H1 (cell line): ENCODE measurements around the gene SMAP1. TPM values are rescaled to one million over a fixed set of nuclear protein-coding genes. Genes with fewer than 3 reads are reported as not detected.
A peak's percentile ranks its signal among the peaks of the same experiment; 100 is the strongest.

Experiments
- CTCF ChIA-PET: fragments of 300-600 bp; sonication (Branson Sonifier 250); formaldehyde crosslinking; loops from one replicate; lab custom pipeline; 2021; ENCODE audit not compliant: partially characterized antibody; lab: Charles Lee
- POLR2A ChIA-PET: fragments of 300-600 bp; sonication (Branson Sonifier 250); formaldehyde crosslinking; loops from one replicate; lab custom pipeline; 2021; ENCODE audit warnings: inconsistent platforms; ENCODE audit not compliant: partially characterized antibody; lab: Charles Lee
- DNase-seq, 2 experiments: peaks; one replicate each; pipeline versions ENCODE4 v3.0.0 to v3.0.0-alpha.2; 2010 to 2022; ENCODE audit warnings: low spot score in 2 of 2, low read depth in 1 of 2, mixed read lengths in 1 of 2
- FAIRE-seq: peaks from 2 replicates; lab custom pipeline; 2011; peaks lifted over from hg19 to GRCh38; lab: Jason Lieb, UNC
- H2AFZ ChIP-seq: 2 replicates; pipeline ENCODE4 v1.8.1; 2012; ENCODE audit warnings: low read length, inconsistent platforms
- H2AK5ac ChIP-seq: 2 replicates; pipeline ENCODE4 v1.6.1; 2013; ENCODE audit warnings: low read depth, low read length
- H2BK120ac ChIP-seq: replicated peaks from 2 replicates; pipeline ENCODE3; 2013; ENCODE audit warnings: low read depth, low read length, inconsistent platforms
- H2BK12ac ChIP-seq: 2 replicates; pipeline ENCODE4 v1.6.1; 2013; ENCODE audit warnings: low read depth, low read length
- H2BK15ac ChIP-seq: 2 replicates; pipeline ENCODE4 v1.6.1; 2013; ENCODE audit warnings: low read length
- H2BK20ac ChIP-seq: 2 replicates; pipeline ENCODE4 v1.6.1; 2013; ENCODE audit warnings: low read length
- H2BK5ac ChIP-seq: 2 replicates; pipeline ENCODE4 v1.6.1; 2013; ENCODE audit warnings: low read depth, low read length
- H3K14ac ChIP-seq: 2 replicates; pipeline ENCODE4 v1.6.1; 2013; ENCODE audit warnings: inconsistent platforms; ENCODE audit not compliant: insufficient read length
- H3K18ac ChIP-seq: 2 replicates; pipeline ENCODE4 v1.6.1; 2013; ENCODE audit warnings: low read length; ENCODE audit errors: extremely low read depth
- H3K23ac ChIP-seq: 2 replicates; pipeline ENCODE4 v1.6.1; 2013; ENCODE audit warnings: inconsistent platforms; ENCODE audit not compliant: insufficient read length
- H3K23me2 ChIP-seq: 2 replicates; pipeline ENCODE4 v1.6.1; 2013; ENCODE audit warnings: low read depth, low read length
- H3K27ac ChIP-seq: 2 replicates; pipeline ENCODE4 v1.6.1; 2011; ENCODE audit warnings: low read depth, low read length, inconsistent platforms
- H3K27me3 ChIP-seq, 4 experiments: replicated peaks in 1 of 4; 1 replicate in 1 of 4; 2 replicates in 3 of 4; pipeline versions ENCODE4 v1.6.1 to v1.8.1; 2011 to 2013; ENCODE audit warnings: low read length in 3 of 4, mild to moderate bottlenecking in 3 of 4, inconsistent platforms in 2 of 4, mixed read lengths in 2 of 4, moderate library complexity in 1 of 4; ENCODE audit not compliant: control insufficient read depth in 3 of 4, insufficient read depth in 3 of 4; ENCODE audit errors: extremely low read depth in 1 of 4
- H3K36me3 ChIP-seq, 4 experiments: 2 replicates each; pipeline versions ENCODE4 v1.6.1 to v1.8.1; 2011 to 2013; ENCODE audit warnings: mild to moderate bottlenecking in 4 of 4, low read length in 3 of 4, moderate library complexity in 2 of 4, control low read depth in 1 of 4, inconsistent platforms in 1 of 4; ENCODE audit not compliant: insufficient read depth in 4 of 4, control insufficient read depth in 2 of 4
- H3K4ac ChIP-seq: replicated peaks from 2 replicates; pipeline ENCODE3; 2013; ENCODE audit warnings: low read length, low read depth, mixed read lengths, inconsistent platforms; ENCODE audit not compliant: insufficient read length
- H3K4me1 ChIP-seq, 4 experiments: replicated peaks in 1 of 4; 1 replicate in 1 of 4; 2 replicates in 3 of 4; pipeline versions ENCODE4 v1.6.1 to v1.8.1; 2011 to 2013; ENCODE audit warnings: low read length in 3 of 4, inconsistent platforms in 2 of 4, mixed read lengths in 1 of 4; ENCODE audit not compliant: insufficient read depth in 4 of 4, control insufficient read depth in 3 of 4
- H3K4me2 ChIP-seq, 2 experiments: 2 replicates each; pipeline versions ENCODE4 v1.6.1 to v1.8.1; 2011 to 2013; ENCODE audit warnings: low read depth in 2 of 2, low read length in 2 of 2, control low read depth in 1 of 2, inconsistent platforms in 1 of 2, mild to moderate bottlenecking in 1 of 2; ENCODE audit not compliant: insufficient read depth in 1 of 2
- H3K4me3 ChIP-seq, 4 experiments: fragments of 200-600, 300-600 bp in 1 of 4; sonication (generic), shearing (Covaris generic), sonication (Bioruptor Twin) in 1 of 4; 2 replicates each; pipeline versions ENCODE4 v1.5.1 to v1.8.1; 2011 to 2016; ENCODE audit warnings: low read length in 4 of 4, low read depth in 3 of 4, control low read depth in 2 of 4, inconsistent platforms in 2 of 4, mild to moderate bottlenecking in 2 of 4, mixed read lengths in 1 of 4, moderate library complexity in 1 of 4; ENCODE audit not compliant: insufficient read depth in 2 of 4; ENCODE audit errors: extremely low read depth in 1 of 4
- H3K56ac ChIP-seq: replicated peaks from 2 replicates; pipeline ENCODE3; 2013; ENCODE audit warnings: low read depth, mild to moderate bottlenecking, mixed read lengths, low read length, inconsistent platforms; ENCODE audit not compliant: insufficient read length
- H3K79me1 ChIP-seq: 2 replicates; pipeline ENCODE4 v1.6.1; 2013; ENCODE audit warnings: low read depth, low read length, control low read depth
- H3K79me2 ChIP-seq, 2 experiments: 2 replicates each; pipeline versions ENCODE4 v1.6.1 to v1.8.1; 2012 to 2013; ENCODE audit warnings: low read length in 2 of 2, mild to moderate bottlenecking in 2 of 2, inconsistent platforms in 1 of 2; ENCODE audit not compliant: insufficient read depth in 2 of 2, control insufficient read depth in 1 of 2
- H3K9ac ChIP-seq, 4 experiments: replicated peaks in 1 of 4; 1 replicate in 1 of 4; 2 replicates in 3 of 4; pipeline versions ENCODE4 v1.6.1 to v1.8.1; 2011 to 2013; ENCODE audit warnings: low read depth in 3 of 4, low read length in 3 of 4, control low read depth in 2 of 4, mild to moderate bottlenecking in 2 of 4, moderate library complexity in 2 of 4, inconsistent platforms in 1 of 4; ENCODE audit errors: extremely low read depth in 1 of 4
- H3K9me3 ChIP-seq, 2 experiments: 2 replicates each; pipeline versions ENCODE4 v1.6.1 to v1.8.1; 2012 to 2013; ENCODE audit warnings: mild to moderate bottlenecking in 2 of 2, moderate library complexity in 2 of 2, control low read depth in 1 of 2, inconsistent platforms in 1 of 2, low read depth in 1 of 2, low read length in 1 of 2, mixed read lengths in 1 of 2; ENCODE audit not compliant: insufficient read depth in 2 of 2
- H4K20me1 ChIP-seq, 2 experiments: replicated peaks in 1 of 2; 2 replicates each; pipeline versions ENCODE3 to v1.8.1; 2011 to 2013; ENCODE audit warnings: inconsistent platforms in 2 of 2, low read length in 2 of 2, mild to moderate bottlenecking in 1 of 2; ENCODE audit not compliant: insufficient read depth in 2 of 2, control insufficient read depth in 1 of 2
- H4K5ac ChIP-seq: 2 replicates; pipeline ENCODE4 v1.6.1; 2013; ENCODE audit warnings: low read length, low read depth, mixed read lengths, inconsistent platforms; ENCODE audit not compliant: insufficient read length
- H4K8ac ChIP-seq: 2 replicates; pipeline ENCODE4 v1.8.0; 2013; ENCODE audit warnings: mild to moderate bottlenecking, moderate library complexity, low read length, inconsistent platforms; ENCODE audit not compliant: insufficient read depth; ENCODE audit errors: extremely low read depth
- H4K91ac ChIP-seq: replicated peaks from 2 replicates; pipeline ENCODE3; 2013; ENCODE audit warnings: low read length, mixed read lengths, inconsistent platforms; ENCODE audit not compliant: insufficient read length
- BACH1 ChIP-seq: IDR thresholded peaks from 2 replicates; pipeline ENCODE4 v1.6.1; 2012; ENCODE audit warnings: low read length, improper control_type of control experiment
- BCL11A ChIP-seq, 2 experiments: IDR thresholded peaks; one replicate each; pipeline ENCODE4 v1.6.1; 2011; ENCODE audit warnings: low read depth in 2 of 2, low read length in 2 of 2, mild to moderate bottlenecking in 2 of 2
- CHD1 ChIP-seq: IDR thresholded peaks from 2 replicates; pipeline ENCODE4 v1.6.1; 2012; ENCODE audit warnings: low read depth, low read length, improper control_type of control experiment
- CHD2 ChIP-seq: IDR thresholded peaks from 2 replicates; pipeline ENCODE4 v1.6.1; 2012; ENCODE audit warnings: low read length, improper control_type of control experiment
- EP300 ChIP-seq, 2 experiments: IDR thresholded peaks; 1 replicate in 1 of 2; 2 replicates in 1 of 2; pipeline ENCODE4 v1.6.1; 2011 to 2012; ENCODE audit warnings: low read depth in 2 of 2, low read length in 2 of 2, mild to moderate bottlenecking in 2 of 2, borderline replicate concordance in 1 of 2, inconsistent platforms in 1 of 2, moderate library complexity in 1 of 2
- HDAC6 ChIP-seq: IDR thresholded peaks from one replicate; pipeline ENCODE4 v1.7.1; 2012; ENCODE audit warnings: low read depth, mild to moderate bottlenecking, inconsistent platforms, low read length, moderate library complexity
- MAFK ChIP-seq: IDR thresholded peaks from 2 replicates; pipeline ENCODE4 v1.6.1; 2012; ENCODE audit warnings: low read depth, mild to moderate bottlenecking, improper control_type of control experiment, low read length
- NRF1 ChIP-seq: IDR thresholded peaks from 2 replicates; pipeline ENCODE4 v1.6.1; 2011; ENCODE audit warnings: mild to moderate bottlenecking, low read depth, low read length, improper control_type of control experiment
- RAD21 ChIP-seq, 2 experiments: IDR thresholded peaks in 1 of 2; conservative IDR thresholded peaks in 1 of 2; 2 replicates each; pipeline ENCODE4 v1.6.1; 2011; ENCODE audit warnings: low read depth in 2 of 2, low read length in 2 of 2, improper control_type of control experiment in 1 of 2, inconsistent platforms in 1 of 2, mild to moderate bottlenecking in 1 of 2, moderate library complexity in 1 of 2
- RFX5 ChIP-seq: IDR thresholded peaks from 2 replicates; pipeline ENCODE4 v1.6.1; 2011; ENCODE audit warnings: low read depth, low read length, improper control_type of control experiment, borderline replicate concordance
- SP1 ChIP-seq: IDR thresholded peaks from 2 replicates; pipeline ENCODE4 v1.6.1; 2011; ENCODE audit warnings: low read depth, low read length
- TEAD4 ChIP-seq: IDR thresholded peaks from 2 replicates; pipeline ENCODE4 v1.6.1; 2012; ENCODE audit warnings: low read depth, low read length, inconsistent platforms, mixed read lengths
- WGBS, 2 experiments: shearing (Covaris generic) in 1 of 2; methylation state at CpG; one replicate each; pipeline versions ENCODE4 v1.1.6 to v1.1.7; 2013 to 2015; ENCODE audit warnings: low lambda C conversion rate in 2 of 2, mixed read lengths in 2 of 2, inconsistent platforms in 1 of 2, low coverage in 1 of 2, missing lambda C conversion rate in 1 of 2; ENCODE audit not compliant: insufficient replicate concordance in 2 of 2, insufficient coverage in 1 of 2, insufficient read length in 1 of 2; ENCODE audit errors: extremely low coverage in 1 of 2, missing lambda C conversion rate in 1 of 2; 5-methylcytosine and 5-hydroxymethylcytosine counted together
- polyA plus RNA-seq, 7 experiments: library from polyadenylated mRNA; depleted of rRNA in 3 of 7; stranded (reverse) in 5 of 7; unstranded in 2 of 7; fragments of >200 nt in 5 of 7; fragments of 200-250 nt in 2 of 7; gene quantifications; 1 replicate in 5 of 7; 2 replicates in 1 of 7; 4 replicates in 1 of 7; pipeline versions ENCODE4 v1.2.1 to v1.2.3, GENCODE V29; 2011 to 2013; ENCODE audit warnings: missing spikeins in 2 of 7, mixed read lengths in 2 of 7
- total RNA-seq: library from RNA; stranded (reverse); fragmentation: NEBNext Ultra II Directional; extraction: Animal tissue kit (Norgen Biotek cat#: 25700); gene quantifications from 2 replicates; pipeline ENCODE4 v1.2.1, GENCODE V29; 2021

SMAP1 gene
- total and polyA plus RNA-seq, 2 of the 8 experiments (the other 6 are each of a cell fraction or from before 2014, with no cell fraction given): 18.8 to 32.4 TPM

DNA sequence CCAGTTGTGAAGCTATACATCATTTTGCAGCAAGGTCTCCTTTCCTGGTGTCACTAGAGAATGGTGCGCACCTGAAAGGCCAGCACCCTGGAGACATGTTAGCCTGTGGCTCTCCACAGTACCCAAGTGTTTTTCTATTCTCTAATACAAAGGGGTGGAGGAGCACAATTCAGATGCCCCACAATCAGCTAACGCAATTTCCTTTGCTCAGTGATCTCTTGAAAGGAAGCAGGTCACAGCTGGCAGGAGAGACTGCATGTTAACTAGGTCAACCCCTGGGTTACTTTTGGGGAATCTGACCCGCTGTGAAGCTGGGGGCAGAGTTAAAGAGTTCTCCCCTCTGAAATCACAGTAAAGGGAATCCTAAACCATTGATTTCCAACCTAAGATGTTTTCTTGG lies 196.7 kb downstream of the SMAP1 start:
- Histone ChIP-seq H2BK5ac (no peak overlapping the region), H3K23ac (no peak overlapping the region), H2BK120ac (no peak overlapping the region), H3K27ac (no peak overlapping the region), H3K79me1 (no peaks in the 10 kb centered on the region), H3K36me3 (no peaks in the 10 kb centered on the region; a peak in 1 of 8 replicates), H3K4ac (no peak overlapping the region), H3K79me2 (no peaks in the 10 kb centered on the region), H2AK5ac (no peak overlapping the region), H4K5ac (no peak overlapping the region), H3K9me3 (no peaks in the 10 kb centered on the region), H4K20me1 (no peaks in the 10 kb centered on the region), H4K91ac (no peak overlapping the region), H4K8ac (no peak overlapping the region), H2BK15ac (no peak overlapping the region), H2AFZ (0 out of 2 replicates have a peak overlapping the region, but pooled peaks have one; percentile 6), H3K18ac (no peak overlapping the region; the same call in 1 of the 2 replicates), H3K4me2 (peak overlapping the region; percentile 22 to 25; a peak in 2 of 4 replicates), H3K4me1 (peaks cover 0 to 8% (median 4%) of the 10 kb centered on the region in 4 experiments; a peak in 4 of 7 replicates), H3K23me2 (no peaks in the 10 kb centered on the region), H3K27me3 (no peaks in the 10 kb centered on the region), H2BK12ac (no peak overlapping the region; the same call in 1 of the 2 replicates), H3K9ac (0 out of 7 replicates have a peak overlapping the region, but pooled peaks of 1 of the 4 experiments have one; percentile 11), H3K56ac (no peak overlapping the region), H2BK20ac (no peak overlapping the region), H3K4me3 (no peak overlapping the region), H3K14ac (no peak overlapping the region)
- DNase-seq (no peak), FAIRE-seq (peak; percentile 45)
- POLR2A ChIA-PET: interaction anchor here (1.7 kb wide), 1 partner anchor 20 kb away, joined by 5 read pairs; no protein-coding TSS in a partner anchor
- CTCF ChIA-PET: interaction anchor here (0.7 to 3.3 kb wide), 6 partner anchors 10 to 635 kb away, joined by 3 to 19 read pairs (median 4); no protein-coding TSS in a partner anchor
- WGBS, 2 experiments: 43% methylated on average over 3 of the region's 3 CpGs; no CpG with 5 or more reads in 1 of the 2 experiments
- TF ChIP-seq CHD1 (no peak), NRF1 (no peak), BACH1 (peak; percentile 8; the same call in 1 of the 2 replicates), TEAD4 (no peak), SP1 (peak; percentile 30; the same call in 1 of the 2 replicates), CHD2 (no peak), RAD21 (IDR thresholded peaks at IDR 0.05 in 1 of 2, conservative IDR thresholded peaks at IDR 0.05 in 1 of 2; ENCODE audit: low read depth in 2 of 2, low read length in 2 of 2) (no peak), RFX5 (no peak), EP300 (IDR thresholded peaks at IDR 0.05; ENCODE audit: borderline replicate concordance in 1 of 2, low read depth in 2 of 2, low read length in 2 of 2) (peak in 1 of 2 experiments; percentile 28; a peak in 1 of 3 replicates), BCL11A (IDR thresholded peaks at IDR 0.05; ENCODE audit: low read depth in 2 of 2, low read length in 2 of 2) (no peak), MAFK (no peak), HDAC6 (no peak)
